ENCODE measurements around the gene RNF207. TPM values are rescaled to one million over a fixed set of nuclear protein-coding genes. Genes with fewer than 3 reads are reported as not detected.

RNF207 gene
- total RNA-seq, 3 donors from 2014 or later: 35.4 to 63.9 (median 35.9) TPM

GRCh38 chr1:6207921-6208320 lies 2.0 kb downstream of the RNF207 start:
- TF ChIP-seq CTCF (IDR thresholded peaks at IDR 0.05): no peak
- Histone ChIP-seq H3K4me1 (ENCODE audit: low read depth) (peaks cover 32% of the 10 kb centered on the region), H3K36me3 (ENCODE audit: low read depth) (no peaks in the 10 kb centered on the region), H3K4me3 (no peak overlapping the region), H3K9me3 (no peaks in the 10 kb centered on the region)
- intact Hi-C loops (cut with DNase I, micrococcal nuclease): no loop called here
- ATAC-seq (no peak), DNase-seq (no peak)

GRCh38 chr1:6208723-6209660 lies 3.1 kb downstream of the RNF207 start:
- H3K9me3 ChIP-seq: no peaks in the 10 kb centered on the region
- intact Hi-C loops (cut with DNase I, micrococcal nuclease): no loop called here
- TF ChIP-seq CTCF (IDR thresholded peaks at IDR 0.05): peak; percentile 42
- no peaks in the 10 kb centered on the region for H3K36me3 ChIP-seq (ENCODE audit: low read depth)
- no peak overlapping the region for H3K4me3 ChIP-seq
- ATAC-seq (peak; percentile 66), DNase-seq (peak; percentile 34 to 72 (median 66))
- H3K4me1 ChIP-seq (ENCODE audit: low read depth): peaks cover 32% of the 10 kb centered on the region

- Histone ChIP-seq H3K36me3 (ENCODE audit: low read depth) (no peaks in the 10 kb centered on the region), H3K4me1 (ENCODE audit: low read depth) (peaks cover 29% of the 10 kb centered on the region), H3K9me3 (no peaks in the 10 kb centered on the region), H3K4me3 (no peak overlapping the region)
- ATAC-seq (no peak), DNase-seq (no peak)
- no peak for TF ChIP-seq CTCF (IDR thresholded peaks at IDR 0.05)
- intact Hi-C loops (cut with DNase I, micrococcal nuclease): no loop called here
These were observed 4.0 kb downstream of the RNF207 start for GRCh38 chr1:6209661-6210580.

- ATAC-seq: no peak
- no peaks in the 10 kb centered on the region for H3K9me3 ChIP-seq
- no peaks in the 10 kb centered on the region for H3K36me3 ChIP-seq (ENCODE audit: low read depth)
- no peak for DNase-seq
- TF ChIP-seq CTCF (IDR thresholded peaks at IDR 0.05): no peak
- peaks cover 24% of the 10 kb centered on the region for H3K4me1 ChIP-seq (ENCODE audit: low read depth)
- intact Hi-C loops (cut with DNase I, micrococcal nuclease): no loop called here
- no peak overlapping the region for H3K4me3 ChIP-seq
These were observed 4.9 kb downstream of the RNF207 start for GRCh38 chr1:6210591-6211355.

- no peak for ATAC-seq
- intact Hi-C loops (cut with DNase I, micrococcal nuclease): no loop called here
- H3K9me3 ChIP-seq: no peaks in the 10 kb centered on the region
- no peaks in the 10 kb centered on the region for H3K36me3 ChIP-seq (ENCODE audit: low read depth)
- no peak for TF ChIP-seq CTCF (IDR thresholded peaks at IDR 0.05)
- H3K4me3 ChIP-seq: no peak overlapping the region
- no peak for DNase-seq
- H3K4me1 ChIP-seq (ENCODE audit: low read depth): peaks cover 17% of the 10 kb centered on the region
These were observed 5.8 kb downstream of the RNF207 start for GRCh38 chr1:6211731-6212130.

Data from mucosa of descending colon (tissue), 3 donors.